Hematopoietic multipotent progenitor cell treated with erythropoietin and hydrocortisone succinate and interleukin-3 and kit ligand, for 8 days (in vitro differentiated cells): ENCODE measurements around the gene CCDC121.

Source experiments
- DNase-seq: peaks from one replicate; pipeline ENCODE4 v3.0.0-alpha.2; 2015

The CCDC121 gene

GRCh38 chr2:27628767-27629709 is at the start of gene CCDC121, which contains the start of gene GPN1:
CCDC121 (minus strand) TSS chr2:27629012; CDS start chr2:27627799, 1,213 bp downstream.
GPN1 (plus strand) TSS chr2:27629050; CDS start chr2:27629059, 9 bp downstream.
- DNase-seq: peak; percentile 94

DNA sequence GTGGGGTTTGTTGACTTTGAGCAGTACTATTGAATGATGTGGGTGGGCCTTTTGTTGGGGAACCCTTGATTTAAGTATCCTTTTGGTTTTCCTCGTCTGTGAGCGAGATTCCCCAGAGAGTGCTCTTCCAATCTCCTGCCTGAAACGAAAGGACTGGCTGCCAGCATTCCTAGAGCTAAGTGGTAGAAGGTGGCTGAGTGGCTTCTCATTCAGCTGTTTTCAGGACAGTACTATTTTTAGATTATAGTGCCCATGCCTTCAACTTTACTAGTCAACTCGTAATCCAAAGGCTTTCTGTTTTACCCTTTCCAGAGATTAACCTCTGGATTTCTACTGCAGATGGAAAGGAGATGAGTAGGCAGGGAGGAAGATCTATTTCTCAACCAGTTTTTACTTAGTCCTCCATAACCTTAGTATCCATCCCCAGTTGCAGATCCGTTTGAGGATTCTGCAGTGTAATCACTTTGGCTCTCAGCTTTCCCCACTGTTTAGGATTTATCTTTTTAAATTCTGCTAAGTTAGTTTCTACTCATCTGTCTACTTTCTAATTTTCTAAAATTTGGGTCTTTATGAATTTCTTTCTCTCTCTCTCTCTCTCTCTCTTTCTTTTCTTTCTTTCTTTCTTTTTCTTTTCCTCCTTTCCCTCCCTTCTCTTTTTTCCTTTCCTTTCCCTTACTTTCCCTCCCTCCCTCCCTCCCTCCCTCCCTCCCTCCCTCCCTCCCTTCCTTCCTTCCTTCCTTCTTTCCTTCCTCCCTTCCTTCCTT is 44.1 kb upstream of the CCDC121 start:
- DNase-seq: no peak

DNA sequence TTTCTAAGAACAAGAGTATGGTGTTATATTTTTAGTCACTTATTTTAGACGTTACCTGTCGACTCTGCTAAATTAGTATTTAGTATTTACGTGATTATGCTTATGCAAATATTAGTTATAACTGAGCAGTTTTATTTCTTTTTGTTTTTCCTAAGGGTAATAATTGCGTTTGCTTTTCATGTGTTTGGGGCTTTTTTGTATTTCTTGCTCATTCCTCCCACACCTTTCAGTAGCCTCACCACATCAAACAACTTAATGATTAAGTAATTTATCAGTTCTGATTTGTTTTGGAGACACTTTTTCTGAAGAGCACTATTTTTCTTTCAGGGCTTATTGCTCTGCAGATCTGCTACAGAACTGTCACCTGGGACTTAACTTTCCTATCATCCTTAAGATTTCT is 42.4 kb upstream of the CCDC121 start:
- no peak for DNase-seq

- no peak for DNase-seq
Observed at GRCh38 chr2:27667446-27667845, 38.6 kb upstream of the CCDC121 start.

DNA sequence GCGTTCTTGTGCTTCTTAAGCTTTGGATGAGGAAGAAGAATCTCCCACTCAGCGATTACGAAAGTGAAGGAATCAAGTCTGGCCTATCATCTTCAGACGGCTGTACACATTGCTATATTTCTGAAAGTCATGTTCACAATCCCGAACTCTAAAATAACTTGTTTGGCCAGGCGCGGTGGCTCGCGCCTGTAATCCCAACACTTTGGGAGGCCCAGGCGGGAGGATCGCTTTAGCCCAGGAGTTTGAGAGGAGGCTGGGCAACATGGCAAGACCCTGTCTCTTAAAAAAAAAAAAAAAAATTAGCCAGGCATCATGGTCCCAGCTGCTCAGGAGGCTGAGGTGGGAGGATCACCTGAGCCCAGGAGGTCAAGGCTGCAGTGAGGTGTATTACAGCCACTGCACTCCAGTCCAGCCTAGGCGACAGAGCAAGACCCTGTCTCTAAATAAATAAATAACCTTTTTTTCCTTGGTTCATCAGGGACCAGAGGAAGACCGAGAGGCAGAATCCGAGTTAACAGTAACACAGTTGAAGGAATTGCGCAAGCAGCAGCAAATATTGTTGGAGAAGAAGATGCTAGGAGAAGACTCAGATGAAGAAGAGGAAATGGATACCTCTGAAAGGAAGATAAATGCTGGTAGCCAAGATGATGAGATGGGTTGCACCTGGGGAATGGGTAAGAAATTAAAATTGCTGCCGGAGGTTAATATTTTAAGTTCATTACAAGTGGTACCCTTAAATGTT is 36.0 kb upstream of the CCDC121 start:
- DNase-seq: no peak

GRCh38 chr2:27664154-27664574 is 35.4 kb upstream of the CCDC121 start:
- DNase-seq: peak; percentile 10

DNA sequence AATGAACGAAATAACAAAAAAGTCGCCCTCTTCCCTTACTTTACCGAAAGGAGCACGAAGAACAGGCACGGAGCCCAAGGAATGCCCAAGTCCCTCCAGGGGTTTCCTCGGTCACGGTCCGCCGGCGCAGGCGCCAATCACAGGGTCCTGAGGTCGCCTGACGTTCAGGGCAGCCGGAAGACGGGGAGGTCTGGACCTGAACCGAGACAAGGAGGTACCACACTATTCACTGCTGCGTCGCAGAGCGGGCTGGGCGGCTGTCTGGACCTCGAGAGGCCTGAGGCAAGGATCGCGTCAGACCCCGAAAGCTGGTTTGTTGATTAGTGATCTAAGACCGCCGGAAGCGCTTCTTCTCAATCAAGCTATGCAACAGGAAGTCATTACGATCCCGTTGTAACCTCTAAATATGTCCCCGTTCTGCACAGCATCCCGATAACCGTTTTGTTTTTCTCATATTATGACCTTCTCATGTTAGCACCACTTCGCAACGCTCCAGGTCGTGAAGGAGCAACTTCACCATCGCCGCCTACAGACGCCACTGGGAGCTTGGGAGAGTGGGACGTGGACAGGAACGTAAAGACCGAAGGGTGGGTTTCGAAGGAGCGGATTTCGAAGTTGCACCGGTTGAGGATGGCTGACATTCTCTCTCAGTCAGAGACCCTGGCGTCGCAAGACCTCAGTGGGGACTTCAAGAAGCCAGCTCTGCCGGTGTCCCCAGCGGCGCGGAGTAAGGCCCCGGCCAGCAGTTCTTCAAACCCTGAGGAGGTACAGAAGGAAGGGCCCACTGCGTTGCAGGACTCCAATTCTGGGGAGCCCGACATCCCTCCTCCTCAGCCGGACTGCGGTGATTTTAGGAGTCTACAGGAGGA is 34.7 kb upstream of the CCDC121 start, which contains the start of the genes SLC4A1AP and SUPT7L:
TSS of gene SLC4A1AP (plus strand) at position 605 of the 869 bp plus-strand sequence. CDS start at position 631, 26 bp downstream.
TSS of gene SUPT7L (minus strand) at position 330 of the 869 bp plus-strand sequence. CDS start 1,422 bp downstream, outside the sequence.
- DNase-seq: peak; percentile 90

GRCh38 chr2:27661371-27661770 is 32.6 kb upstream of the CCDC121 start:
- DNase-seq: no peak

GRCh38 chr2:27655155-27655951 is 26.5 kb upstream of the CCDC121 start:
- DNase-seq: no peak

GRCh38 chr2:27653397-27653796 is 24.6 kb upstream of the CCDC121 start:
- DNase-seq: no peak

- DNase-seq: no peak
Observed at GRCh38 chr2:27652790-27653189, 24.0 kb upstream of the CCDC121 start.

DNA sequence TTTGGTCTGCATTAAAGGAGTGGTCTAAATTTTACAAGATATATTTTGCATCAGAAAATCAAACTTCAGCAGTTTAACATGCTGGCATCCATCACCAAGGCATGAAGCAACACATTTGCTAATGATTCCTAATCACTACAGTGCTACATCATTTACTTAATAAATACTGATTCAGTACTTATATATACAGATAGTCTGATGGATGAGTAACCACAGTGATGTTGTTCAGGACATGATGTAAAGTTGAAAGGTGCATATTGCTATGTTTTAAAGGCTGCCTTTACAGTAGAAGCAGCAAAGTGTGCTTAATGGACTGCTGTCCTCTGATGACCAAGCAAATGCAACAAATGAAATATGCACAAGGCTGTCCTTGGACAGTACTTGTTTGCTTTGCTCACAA is 23.5 kb upstream of the CCDC121 start:
- DNase-seq: no peak

GRCh38 chr2:27651056-27651455 is 22.2 kb upstream of the CCDC121 start:
- no peak for DNase-seq

DNA sequence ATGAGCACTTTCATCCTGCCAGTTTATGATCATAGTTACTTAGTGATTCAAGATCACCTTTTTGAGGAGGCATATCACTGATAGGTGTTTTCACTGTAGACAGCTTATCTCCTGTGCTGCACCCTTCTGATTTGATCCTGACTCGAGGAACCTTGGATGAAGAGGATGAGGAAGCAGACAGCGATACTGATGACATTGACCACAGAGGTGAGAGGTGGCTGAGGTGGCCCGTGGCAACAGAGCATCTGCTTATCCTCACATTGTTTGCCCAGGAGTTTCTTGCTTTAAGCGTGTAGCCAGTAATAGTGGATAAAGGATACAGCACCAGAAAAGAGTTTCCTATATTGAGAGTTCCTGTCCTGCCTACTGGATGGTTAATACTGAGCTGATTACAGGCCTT is 18.9 kb upstream of the CCDC121 start:
- no peak for DNase-seq

- DNase-seq: no peak
Observed at GRCh38 chr2:27647289-27647688, 18.5 kb upstream of the CCDC121 start.

DNA sequence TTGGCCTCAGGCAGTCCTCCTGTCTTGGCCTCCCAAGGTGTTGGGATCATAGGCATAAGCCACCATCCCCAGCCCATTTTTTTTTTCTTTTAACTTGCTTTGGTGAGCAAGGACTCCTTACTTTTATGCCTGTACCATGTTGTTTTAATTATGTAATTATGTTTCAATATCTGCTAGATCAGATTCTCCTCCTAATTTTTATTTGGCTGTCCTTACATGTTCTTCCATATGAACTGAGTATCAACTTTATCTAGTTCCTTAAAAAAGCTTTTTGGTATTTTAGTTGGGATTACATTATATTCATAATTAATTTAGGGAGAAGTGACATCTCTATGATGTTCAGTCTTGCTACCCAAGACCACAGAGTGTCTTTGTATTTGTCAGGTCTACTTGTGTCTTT is 16.4 kb upstream of the CCDC121 start:
- no peak for DNase-seq

GRCh38 chr2:27640722-27641245 is 12.0 kb upstream of the CCDC121 start:
- no peak for DNase-seq

DNA sequence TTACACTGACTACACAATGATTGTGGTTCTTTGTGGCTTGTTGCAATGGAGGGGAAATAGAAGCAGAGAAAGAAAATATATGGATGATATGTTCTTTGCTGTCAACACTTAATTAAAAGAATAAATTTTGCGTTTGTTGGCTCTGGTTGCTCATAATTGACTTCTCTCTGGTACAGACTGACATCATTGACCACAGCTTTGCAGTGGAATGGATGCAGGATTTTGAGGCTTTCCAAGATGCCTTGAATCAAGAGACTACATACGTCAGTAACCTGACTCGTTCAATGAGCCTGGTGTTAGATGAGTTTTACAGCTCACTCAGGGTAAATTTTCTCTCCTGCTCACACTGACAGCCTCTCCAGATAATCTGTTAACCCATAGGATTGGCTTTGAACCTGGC is 9.9 kb upstream of the CCDC121 start:
- DNase-seq: no peak

DNA sequence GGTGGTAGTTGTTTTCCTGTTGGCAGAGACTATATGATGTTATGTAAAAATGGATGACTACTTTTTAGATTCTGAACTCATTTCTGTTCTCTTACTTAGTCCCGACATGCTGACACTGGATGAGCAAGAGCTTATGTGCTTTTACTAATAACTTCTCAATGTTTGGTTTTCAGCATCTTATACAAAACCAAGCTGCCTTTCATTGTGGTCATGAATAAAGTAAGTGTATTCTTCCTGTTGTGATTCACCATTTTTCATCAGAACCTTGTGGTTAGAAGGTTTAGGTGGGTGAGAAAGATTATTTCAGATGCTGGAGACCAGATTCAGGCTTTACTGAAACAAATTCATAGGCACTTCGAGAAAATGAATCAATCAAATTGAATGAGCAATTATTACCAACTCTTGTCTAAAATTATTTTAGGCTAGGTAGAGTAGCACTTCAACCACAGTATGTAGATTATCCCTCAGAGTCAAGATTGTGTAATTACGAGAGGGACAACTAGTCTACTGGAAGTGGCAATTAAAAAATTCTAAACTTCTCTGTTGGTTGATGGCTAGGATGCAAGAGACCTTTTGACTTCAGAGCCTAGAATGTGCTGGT is 9.3 kb upstream of the CCDC121 start:
- DNase-seq: no peak

DNA sequence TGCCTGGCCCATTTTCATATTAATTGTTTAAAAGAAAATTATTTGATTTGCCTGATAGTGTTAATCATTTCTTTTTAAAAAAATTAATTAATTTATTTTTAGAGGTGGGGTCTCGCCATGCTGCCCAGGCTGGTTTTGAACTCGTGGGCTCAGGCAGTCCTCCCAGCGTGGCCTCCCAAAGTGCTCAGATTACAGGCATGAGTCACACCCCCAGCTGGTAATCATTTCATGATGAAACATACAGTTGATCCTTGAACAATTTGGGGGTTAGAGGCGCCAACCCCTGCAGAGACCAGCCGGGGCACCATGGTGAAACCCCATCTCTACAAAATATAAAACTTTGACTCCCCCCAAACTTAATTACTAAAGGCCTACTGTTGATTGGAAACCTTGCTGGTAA is 8.0 kb upstream of the CCDC121 start:
- no peak for DNase-seq
